ENCODE data around the gene MERTK. TPM values are rescaled to one million over a fixed set of nuclear protein-coding genes. Genes with fewer than 3 reads are reported as not detected.
"Not testable (repeated sequence)": the region's sequence is repeated elsewhere in the genome, so short reads cannot be mapped to it uniquely, and the experiment has no call there.

The MERTK gene
- total RNA-seq, 1 donor from 2014 or later: 1.5 TPM

GRCh38 chr2:111952871-111953452, 54.6 kb downstream of the MERTK start:
- no peak overlapping the region for H3K27ac Mint-ChIP-seq (ENCODE audit: unreplicated experiment)
- TF ChIP-seq CTCF (IDR thresholded peaks at IDR 0.05): no peak
- no peak for DNase-seq (ENCODE audit: extremely low spot score, unreplicated experiment)
- H3K27me3 Mint-ChIP-seq (ENCODE audit: unreplicated experiment): peaks cover 25% of the 10 kb centered on the region
- H3K36me3 Mint-ChIP-seq (ENCODE audit: unreplicated experiment): no peaks in the 10 kb centered on the region
- no peaks in the 10 kb centered on the region for H3K9me3 Mint-ChIP-seq (ENCODE audit: unreplicated experiment)
- H3K4me3 Mint-ChIP-seq (ENCODE audit: unreplicated experiment): no peak overlapping the region
- H3K4me1 Mint-ChIP-seq (ENCODE audit: unreplicated experiment): no peaks in the 10 kb centered on the region

GRCh38 chr2:111954602-111955332, 56.4 kb downstream of the MERTK start:
- no peak overlapping the region for H3K4me3 Mint-ChIP-seq (ENCODE audit: unreplicated experiment)
- no peak for DNase-seq (ENCODE audit: extremely low spot score, unreplicated experiment)

GRCh38 chr2:111957872-111958354, 59.5 kb downstream of the MERTK start:
- H3K27ac Mint-ChIP-seq (ENCODE audit: unreplicated experiment): no peak overlapping the region
- no peak for TF ChIP-seq CTCF (IDR thresholded peaks at IDR 0.05)

More at GRCh38 chr2:111954602-111955332, 56.4 kb downstream of the MERTK start:
- Mint-ChIP-seq H3K4me1 (ENCODE audit: unreplicated experiment) (no peaks in the 10 kb centered on the region), H3K27ac (ENCODE audit: unreplicated experiment) (no peak overlapping the region), H3K9me3 (ENCODE audit: unreplicated experiment) (no peaks in the 10 kb centered on the region), H3K27me3 (ENCODE audit: unreplicated experiment) (peaks cover 20% of the 10 kb centered on the region), H3K36me3 (ENCODE audit: unreplicated experiment) (no peaks in the 10 kb centered on the region)
- no peak for TF ChIP-seq CTCF (IDR thresholded peaks at IDR 0.05)

GRCh38 chr2:111958901-111959300, 60.5 kb downstream of the MERTK start:
- H3K36me3 Mint-ChIP-seq (ENCODE audit: unreplicated experiment): no peaks in the 10 kb centered on the region
- no peak overlapping the region for H3K4me3 Mint-ChIP-seq (ENCODE audit: unreplicated experiment)
- peaks cover 22% of the 10 kb centered on the region for H3K27me3 Mint-ChIP-seq (ENCODE audit: unreplicated experiment)
- no peak for DNase-seq (ENCODE audit: extremely low spot score, unreplicated experiment)
- H3K9me3 Mint-ChIP-seq (ENCODE audit: unreplicated experiment): no peaks in the 10 kb centered on the region
- TF ChIP-seq CTCF (IDR thresholded peaks at IDR 0.05): no peak
- H3K4me1 Mint-ChIP-seq (ENCODE audit: unreplicated experiment): no peaks in the 10 kb centered on the region
- no peak overlapping the region for H3K27ac Mint-ChIP-seq (ENCODE audit: unreplicated experiment)

More at GRCh38 chr2:111957872-111958354, 59.5 kb downstream of the MERTK start:
- peaks cover 22% of the 10 kb centered on the region for H3K27me3 Mint-ChIP-seq (ENCODE audit: unreplicated experiment)
- no peak overlapping the region for H3K4me3 Mint-ChIP-seq (ENCODE audit: unreplicated experiment)
- no peaks in the 10 kb centered on the region for H3K36me3 Mint-ChIP-seq (ENCODE audit: unreplicated experiment)
- H3K4me1 Mint-ChIP-seq (ENCODE audit: unreplicated experiment): no peaks in the 10 kb centered on the region
- no peaks in the 10 kb centered on the region for H3K9me3 Mint-ChIP-seq (ENCODE audit: unreplicated experiment)
- DNase-seq (ENCODE audit: extremely low spot score, unreplicated experiment): no peak

GRCh38 chr2:111961663-111962062, 63.3 kb downstream of the MERTK start:
- no peaks in the 10 kb centered on the region for H3K36me3 Mint-ChIP-seq (ENCODE audit: unreplicated experiment)
- TF ChIP-seq CTCF (IDR thresholded peaks at IDR 0.05): no peak
- no peak overlapping the region for H3K4me3 Mint-ChIP-seq (ENCODE audit: unreplicated experiment)
- no peaks in the 10 kb centered on the region for H3K4me1 Mint-ChIP-seq (ENCODE audit: unreplicated experiment)
- H3K27ac Mint-ChIP-seq (ENCODE audit: unreplicated experiment): no peak overlapping the region
- no peaks in the 10 kb centered on the region for H3K9me3 Mint-ChIP-seq (ENCODE audit: unreplicated experiment)
- H3K27me3 Mint-ChIP-seq (ENCODE audit: unreplicated experiment): peaks cover 16% of the 10 kb centered on the region
- no peak for DNase-seq (ENCODE audit: extremely low spot score, unreplicated experiment)

GRCh38 chr2:111963086-111963485, 64.7 kb downstream of the MERTK start:
- not testable (repeated sequence) for H3K4me3 Mint-ChIP-seq (ENCODE audit: unreplicated experiment); H3K27ac Mint-ChIP-seq (ENCODE audit: unreplicated experiment); H3K36me3 Mint-ChIP-seq (ENCODE audit: unreplicated experiment); DNase-seq (ENCODE audit: extremely low spot score, unreplicated experiment); H3K4me1 Mint-ChIP-seq (ENCODE audit: unreplicated experiment); H3K9me3 Mint-ChIP-seq (ENCODE audit: unreplicated experiment)
- peaks cover 16% of the 10 kb centered on the region for H3K27me3 Mint-ChIP-seq (ENCODE audit: unreplicated experiment)

- not testable (repeated sequence) for H3K36me3 Mint-ChIP-seq (ENCODE audit: unreplicated experiment); DNase-seq (ENCODE audit: extremely low spot score, unreplicated experiment); H3K27ac Mint-ChIP-seq (ENCODE audit: unreplicated experiment); H3K9me3 Mint-ChIP-seq (ENCODE audit: unreplicated experiment); H3K4me1 Mint-ChIP-seq (ENCODE audit: unreplicated experiment); H3K4me3 Mint-ChIP-seq (ENCODE audit: unreplicated experiment)
- H3K27me3 Mint-ChIP-seq (ENCODE audit: unreplicated experiment): peaks cover 16% of the 10 kb centered on the region
These were observed 65.1 kb downstream of the MERTK start for GRCh38 chr2:111963508-111963907.

All from osteocyte (in vitro differentiated cells).